H1 (cell line): ENCODE measurements around the gene CAPN14. TPM values are rescaled to one million over a fixed set of nuclear protein-coding genes. Genes with fewer than 3 reads are reported as not detected.
A peak's percentile ranks its signal among the peaks of the same experiment; 100 is the strongest.

Experiments used
- CTCF ChIA-PET: fragments of 300-600 bp; sonication (Branson Sonifier 250); formaldehyde crosslinking; loops from one replicate; lab custom pipeline; 2021; ENCODE audit not compliant: partially characterized antibody; lab: Charles Lee
- POLR2A ChIA-PET: fragments of 300-600 bp; sonication (Branson Sonifier 250); formaldehyde crosslinking; loops from one replicate; lab custom pipeline; 2021; ENCODE audit warnings: inconsistent platforms; ENCODE audit not compliant: partially characterized antibody; lab: Charles Lee
- DNase-seq, 2 experiments: peaks; one replicate each; pipeline versions ENCODE4 v3.0.0 to v3.0.0-alpha.2; 2010 to 2022; ENCODE audit warnings: low spot score in 2 of 2, low read depth in 1 of 2, mixed read lengths in 1 of 2
- FAIRE-seq: peaks from 2 replicates; lab custom pipeline; 2011; peaks lifted over from hg19 to GRCh38; lab: Jason Lieb, UNC
- H2AFZ ChIP-seq: 2 replicates; pipeline ENCODE4 v1.8.1; 2012; ENCODE audit warnings: low read length, inconsistent platforms
- H2AK5ac ChIP-seq: 2 replicates; pipeline ENCODE4 v1.6.1; 2013; ENCODE audit warnings: low read depth, low read length
- H2BK120ac ChIP-seq: replicated peaks from 2 replicates; pipeline ENCODE3; 2013; ENCODE audit warnings: low read depth, low read length, inconsistent platforms
- H2BK12ac ChIP-seq: 2 replicates; pipeline ENCODE4 v1.6.1; 2013; ENCODE audit warnings: low read depth, low read length
- H2BK15ac ChIP-seq: 2 replicates; pipeline ENCODE4 v1.6.1; 2013; ENCODE audit warnings: low read length
- H2BK20ac ChIP-seq: 2 replicates; pipeline ENCODE4 v1.6.1; 2013; ENCODE audit warnings: low read length
- H2BK5ac ChIP-seq: 2 replicates; pipeline ENCODE4 v1.6.1; 2013; ENCODE audit warnings: low read depth, low read length
- H3K14ac ChIP-seq: 2 replicates; pipeline ENCODE4 v1.6.1; 2013; ENCODE audit warnings: inconsistent platforms; ENCODE audit not compliant: insufficient read length
- H3K18ac ChIP-seq: 2 replicates; pipeline ENCODE4 v1.6.1; 2013; ENCODE audit warnings: low read length; ENCODE audit errors: extremely low read depth
- H3K23ac ChIP-seq: 2 replicates; pipeline ENCODE4 v1.6.1; 2013; ENCODE audit warnings: inconsistent platforms; ENCODE audit not compliant: insufficient read length
- H3K23me2 ChIP-seq: 2 replicates; pipeline ENCODE4 v1.6.1; 2013; ENCODE audit warnings: low read depth, low read length
- H3K27ac ChIP-seq: 2 replicates; pipeline ENCODE4 v1.6.1; 2011; ENCODE audit warnings: low read depth, low read length, inconsistent platforms
- H3K27me3 ChIP-seq, 4 experiments: replicated peaks in 1 of 4; 1 replicate in 1 of 4; 2 replicates in 3 of 4; pipeline versions ENCODE4 v1.6.1 to v1.8.1; 2011 to 2013; ENCODE audit warnings: low read length in 3 of 4, mild to moderate bottlenecking in 3 of 4, inconsistent platforms in 2 of 4, mixed read lengths in 2 of 4, moderate library complexity in 1 of 4; ENCODE audit not compliant: control insufficient read depth in 3 of 4, insufficient read depth in 3 of 4; ENCODE audit errors: extremely low read depth in 1 of 4
- H3K36me3 ChIP-seq, 4 experiments: 2 replicates each; pipeline versions ENCODE4 v1.6.1 to v1.8.1; 2011 to 2013; ENCODE audit warnings: mild to moderate bottlenecking in 4 of 4, low read length in 3 of 4, moderate library complexity in 2 of 4, control low read depth in 1 of 4, inconsistent platforms in 1 of 4; ENCODE audit not compliant: insufficient read depth in 4 of 4, control insufficient read depth in 2 of 4
- H3K4ac ChIP-seq: replicated peaks from 2 replicates; pipeline ENCODE3; 2013; ENCODE audit warnings: low read length, low read depth, mixed read lengths, inconsistent platforms; ENCODE audit not compliant: insufficient read length
- H3K4me1 ChIP-seq, 4 experiments: replicated peaks in 1 of 4; 1 replicate in 1 of 4; 2 replicates in 3 of 4; pipeline versions ENCODE4 v1.6.1 to v1.8.1; 2011 to 2013; ENCODE audit warnings: low read length in 3 of 4, inconsistent platforms in 2 of 4, mixed read lengths in 1 of 4; ENCODE audit not compliant: insufficient read depth in 4 of 4, control insufficient read depth in 3 of 4
- H3K4me2 ChIP-seq, 2 experiments: 2 replicates each; pipeline versions ENCODE4 v1.6.1 to v1.8.1; 2011 to 2013; ENCODE audit warnings: low read depth in 2 of 2, low read length in 2 of 2, control low read depth in 1 of 2, inconsistent platforms in 1 of 2, mild to moderate bottlenecking in 1 of 2; ENCODE audit not compliant: insufficient read depth in 1 of 2
- H3K4me3 ChIP-seq, 4 experiments: fragments of 200-600, 300-600 bp in 1 of 4; sonication (generic), shearing (Covaris generic), sonication (Bioruptor Twin) in 1 of 4; 2 replicates each; pipeline versions ENCODE4 v1.5.1 to v1.8.1; 2011 to 2016; ENCODE audit warnings: low read length in 4 of 4, low read depth in 3 of 4, control low read depth in 2 of 4, inconsistent platforms in 2 of 4, mild to moderate bottlenecking in 2 of 4, mixed read lengths in 1 of 4, moderate library complexity in 1 of 4; ENCODE audit not compliant: insufficient read depth in 2 of 4; ENCODE audit errors: extremely low read depth in 1 of 4
- H3K56ac ChIP-seq: replicated peaks from 2 replicates; pipeline ENCODE3; 2013; ENCODE audit warnings: low read depth, mild to moderate bottlenecking, mixed read lengths, low read length, inconsistent platforms; ENCODE audit not compliant: insufficient read length
- H3K79me1 ChIP-seq: 2 replicates; pipeline ENCODE4 v1.6.1; 2013; ENCODE audit warnings: low read depth, low read length, control low read depth
- H3K79me2 ChIP-seq, 2 experiments: 2 replicates each; pipeline versions ENCODE4 v1.6.1 to v1.8.1; 2012 to 2013; ENCODE audit warnings: low read length in 2 of 2, mild to moderate bottlenecking in 2 of 2, inconsistent platforms in 1 of 2; ENCODE audit not compliant: insufficient read depth in 2 of 2, control insufficient read depth in 1 of 2
- H3K9ac ChIP-seq, 4 experiments: replicated peaks in 1 of 4; 1 replicate in 1 of 4; 2 replicates in 3 of 4; pipeline versions ENCODE4 v1.6.1 to v1.8.1; 2011 to 2013; ENCODE audit warnings: low read depth in 3 of 4, low read length in 3 of 4, control low read depth in 2 of 4, mild to moderate bottlenecking in 2 of 4, moderate library complexity in 2 of 4, inconsistent platforms in 1 of 4; ENCODE audit errors: extremely low read depth in 1 of 4
- H3K9me3 ChIP-seq, 2 experiments: 2 replicates each; pipeline versions ENCODE4 v1.6.1 to v1.8.1; 2012 to 2013; ENCODE audit warnings: mild to moderate bottlenecking in 2 of 2, moderate library complexity in 2 of 2, control low read depth in 1 of 2, inconsistent platforms in 1 of 2, low read depth in 1 of 2, low read length in 1 of 2, mixed read lengths in 1 of 2; ENCODE audit not compliant: insufficient read depth in 2 of 2
- H4K20me1 ChIP-seq, 2 experiments: replicated peaks in 1 of 2; 2 replicates each; pipeline versions ENCODE3 to v1.8.1; 2011 to 2013; ENCODE audit warnings: inconsistent platforms in 2 of 2, low read length in 2 of 2, mild to moderate bottlenecking in 1 of 2; ENCODE audit not compliant: insufficient read depth in 2 of 2, control insufficient read depth in 1 of 2
- H4K5ac ChIP-seq: 2 replicates; pipeline ENCODE4 v1.6.1; 2013; ENCODE audit warnings: low read length, low read depth, mixed read lengths, inconsistent platforms; ENCODE audit not compliant: insufficient read length
- H4K8ac ChIP-seq: 2 replicates; pipeline ENCODE4 v1.8.0; 2013; ENCODE audit warnings: mild to moderate bottlenecking, moderate library complexity, low read length, inconsistent platforms; ENCODE audit not compliant: insufficient read depth; ENCODE audit errors: extremely low read depth
- H4K91ac ChIP-seq: replicated peaks from 2 replicates; pipeline ENCODE3; 2013; ENCODE audit warnings: low read length, mixed read lengths, inconsistent platforms; ENCODE audit not compliant: insufficient read length
- BRCA1 ChIP-seq: IDR thresholded peaks from 2 replicates; pipeline ENCODE4 v1.6.1; 2012; ENCODE audit warnings: low read depth, low read length, improper control_type of control experiment
- CREB1 ChIP-seq: IDR thresholded peaks from 2 replicates; pipeline ENCODE4 v1.6.1; 2012; ENCODE audit warnings: inconsistent platforms
- HDAC2 ChIP-seq, 2 experiments: fragments of 300-600 bp in 1 of 2; sonication (generic) in 1 of 2; IDR thresholded peaks; 2 replicates each; pipeline ENCODE4 v1.6.1; 2011 to 2012; ENCODE audit warnings: low read depth in 2 of 2, low read length in 2 of 2, mild to moderate bottlenecking in 2 of 2, moderate library complexity in 2 of 2, borderline replicate concordance in 1 of 2, inconsistent platforms in 1 of 2
- RNF2 ChIP-seq: fragments of 200-900, 300-1000 bp; sonication (generic); IDR thresholded peaks from 2 replicates; pipeline ENCODE4 v1.7.1; 2016; ENCODE audit warnings: borderline replicate concordance, low read depth, mild to moderate bottlenecking, antibody characterized with exemption, low read length; ENCODE audit not compliant: poor library complexity, severe bottlenecking; ENCODE audit errors: missing control alignments
- SIX5 ChIP-seq: IDR thresholded peaks from 2 replicates; pipeline ENCODE4 v1.6.1; 2011; ENCODE audit warnings: mild to moderate bottlenecking, low read depth, low read length
- TEAD4 ChIP-seq: IDR thresholded peaks from 2 replicates; pipeline ENCODE4 v1.6.1; 2012; ENCODE audit warnings: low read depth, low read length, inconsistent platforms, mixed read lengths
- WGBS, 2 experiments: shearing (Covaris generic) in 1 of 2; methylation state at CpG; one replicate each; pipeline versions ENCODE4 v1.1.6 to v1.1.7; 2013 to 2015; ENCODE audit warnings: low lambda C conversion rate in 2 of 2, mixed read lengths in 2 of 2, inconsistent platforms in 1 of 2, low coverage in 1 of 2, missing lambda C conversion rate in 1 of 2; ENCODE audit not compliant: insufficient replicate concordance in 2 of 2, insufficient coverage in 1 of 2, insufficient read length in 1 of 2; ENCODE audit errors: extremely low coverage in 1 of 2, missing lambda C conversion rate in 1 of 2; 5-methylcytosine and 5-hydroxymethylcytosine counted together
- polyA plus RNA-seq, 7 experiments: library from polyadenylated mRNA; depleted of rRNA in 3 of 7; stranded (reverse) in 5 of 7; unstranded in 2 of 7; fragments of >200 nt in 5 of 7; fragments of 200-250 nt in 2 of 7; gene quantifications; 1 replicate in 5 of 7; 2 replicates in 1 of 7; 4 replicates in 1 of 7; pipeline versions ENCODE4 v1.2.1 to v1.2.3, GENCODE V29; 2011 to 2013; ENCODE audit warnings: missing spikeins in 2 of 7, mixed read lengths in 2 of 7
- total RNA-seq: library from RNA; stranded (reverse); fragmentation: NEBNext Ultra II Directional; extraction: Animal tissue kit (Norgen Biotek cat#: 25700); gene quantifications from 2 replicates; pipeline ENCODE4 v1.2.1, GENCODE V29; 2021

The CAPN14 gene
- total and polyA plus RNA-seq, 2 of the 8 experiments (the other 6 are each of a cell fraction or from before 2014, with no cell fraction given) = 0.07 TPM; not detected in 1

DNA sequence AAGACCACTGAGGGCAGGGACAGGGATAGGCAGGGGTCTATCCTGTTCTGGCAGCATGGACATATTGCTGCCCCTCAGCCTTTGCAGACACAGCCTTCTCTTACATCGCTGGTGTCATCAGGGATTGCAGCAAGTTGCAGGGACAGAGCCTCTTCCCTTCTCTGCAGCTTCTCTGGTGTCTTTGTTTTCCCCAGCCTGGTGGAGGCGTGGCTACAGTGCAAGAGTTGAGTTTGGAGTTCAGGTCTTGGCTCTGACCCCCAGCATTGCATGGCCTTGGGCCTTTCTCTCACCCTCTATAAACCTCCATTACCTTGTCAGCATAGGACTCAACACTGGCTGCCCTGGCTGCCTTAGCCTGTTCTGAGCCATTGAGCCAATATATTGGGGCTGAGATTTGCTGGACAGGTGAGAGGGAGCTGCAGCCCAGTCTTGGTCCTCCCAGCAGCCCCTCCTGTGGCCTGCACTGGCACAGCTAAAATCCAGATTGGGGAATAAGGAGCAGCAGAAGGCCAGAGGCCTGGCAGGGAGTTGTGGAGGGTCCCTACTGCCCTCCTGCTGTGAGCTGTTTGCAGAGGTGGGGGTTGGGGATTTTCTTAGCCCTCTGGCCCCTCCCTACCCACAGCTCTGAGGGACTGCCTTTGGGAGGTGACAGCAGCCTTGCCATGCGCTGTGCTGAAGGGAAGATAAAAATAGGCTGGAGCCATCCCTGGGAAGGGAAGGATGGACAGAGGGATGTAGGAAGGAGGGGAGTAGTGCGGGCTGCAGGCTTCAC, 39.5 kb upstream of the CAPN14 start:
- Histone ChIP-seq H2BK15ac (no peak overlapping the region), H3K9ac (no peak overlapping the region), H2BK120ac (no peak overlapping the region), H2AFZ (no peak overlapping the region), H3K27ac (no peak overlapping the region), H3K23me2 (no peaks in the 10 kb centered on the region; the same call in 1 of the 2 replicates), H3K36me3 (no peaks in the 10 kb centered on the region; a peak in 1 of 8 replicates), H2BK20ac (no peak overlapping the region), H3K4ac (no peak overlapping the region), H2AK5ac (no peak overlapping the region), H3K18ac (no peak overlapping the region), H3K23ac (no peak overlapping the region), H3K56ac (no peak overlapping the region), H4K91ac (no peak overlapping the region), H3K79me2 (no peaks in the 10 kb centered on the region), H3K4me2 (no peak overlapping the region; a peak in 2 of 4 replicates), H3K14ac (no peak overlapping the region), H3K4me3 (no peak overlapping the region), H3K79me1 (no peaks in the 10 kb centered on the region; the same call in none of the 2 replicates), H3K9me3 (no peaks in the 10 kb centered on the region), H2BK12ac (no peak overlapping the region), H2BK5ac (no peak overlapping the region), H3K4me1 (peaks cover 0 to 8% (median 2%) of the 10 kb centered on the region in 4 experiments; a peak in 3 of 7 replicates), H4K5ac (no peak overlapping the region), H4K8ac (peak overlapping the region; percentile 12; the same call in 1 of the 2 replicates), H4K20me1 (no peaks in the 10 kb centered on the region), H3K27me3 (no peaks in the 10 kb centered on the region)
- no peak for FAIRE-seq
- TF ChIP-seq TEAD4 (no peak), CREB1 (no peak), RNF2 (no peak), HDAC2 (IDR thresholded peaks at IDR 0.05; ENCODE audit: borderline replicate concordance in 1 of 2, low read depth in 2 of 2, low read length in 2 of 2) (no peak), BRCA1 (no peak), SIX5 (no peak)
- ChIA-PET CTCF (interaction anchor here (0.6 to 2.7 kb wide), 7 partner anchors 12 to 448 kb away, joined by 3 to 15 read pairs (median 3); no protein-coding TSS in a partner anchor), POLR2A (interaction anchor here (2.3 kb wide), 1 partner anchor 22 kb away, joined by 10 read pairs; the partner anchor contains the start of gene EHD3)
- WGBS, 2 experiments = 85% methylated on average over 4 of the region's 4 CpGs; no CpG with 5 or more reads in 1 of the 2 experiments
- no peak for DNase-seq
